HepG2 (cell line): ENCODE data around the gene TRAK1. TPM values are rescaled to one million over a fixed set of nuclear protein-coding genes. Genes with fewer than 3 reads are reported as not detected.
A peak's percentile ranks its signal among the peaks of the same experiment; 100 is the strongest.

Source experiments
- ATAC-seq: fragments of 200-7000 bp; cut with Tn5 transposase; 3 replicates; pipeline ENCODE4 v1.9.1; 2020; ENCODE audit warnings: mild to moderate bottlenecking, moderate library complexity
- BruUV-seq: library from RNA; stranded (reverse); fragments of 400-500 nt; replicated peaks from 2 replicates; lab custom pipeline; 2021; lab: Mats Ljungman, UMichigan
- CTCF ChIA-PET: fragments of 300-600 bp; formaldehyde crosslinking; extraction: SDS; loops from one replicate; lab custom pipeline; 2021; ENCODE audit warnings: low total read pairs, inconsistent platforms, low intra/inter-chr PET ratio; lab: Yijun Ruan, JAX
- POLR2A ChIA-PET: fragments of 350-600 bp; sonication (Branson Sonifier 250); formaldehyde crosslinking; loops from one replicate; lab custom pipeline; 2020; ENCODE audit warnings: antibody characterized with exemption, inconsistent platforms; lab: Yijun Ruan, JAX
- DNase-seq: peaks from one replicate; pipeline ENCODE4 v3.0.0-alpha.2; 2015; ENCODE audit warnings: low spot score
- FAIRE-seq: peaks from 3 replicates; lab custom pipeline; 2011; peaks lifted over from hg19 to GRCh38; lab: Jason Lieb, UNC
- H2AFZ ChIP-seq: one replicate; pipeline ENCODE4 v1.6.1; 2011; ENCODE audit warnings: low read length, inconsistent platforms
- H3K27ac ChIP-seq: fragments of 300-600 bp; 3 replicates; pipeline ENCODE4 v1.8.0; 2011; ENCODE audit warnings: mixed run types, mild to moderate bottlenecking, mixed read lengths, low read length, inconsistent platforms; ENCODE audit not compliant: insufficient read depth; ENCODE audit errors: extremely low read length
- H3K27me3 ChIP-seq, 2 experiments: fragments of 200-600 bp in 1 of 2; 2 replicates in 1 of 2; 3 replicates in 1 of 2; pipeline versions ENCODE4 v1.6.0 to v1.8.0; 2011; ENCODE audit warnings: low read length in 2 of 2, mild to moderate bottlenecking in 2 of 2, moderate library complexity in 2 of 2, inconsistent platforms in 1 of 2; ENCODE audit not compliant: insufficient read depth in 2 of 2, control insufficient read depth in 1 of 2
- H3K36me3 ChIP-seq, 2 experiments: fragments of 200-600 bp in 1 of 2; replicated peaks in 1 of 2; 2 replicates in 1 of 2; 3 replicates in 1 of 2; pipeline versions ENCODE4 v1.5.1 to v1.8.0; 2011; ENCODE audit warnings: low read length in 2 of 2, inconsistent platforms in 1 of 2; ENCODE audit not compliant: insufficient read depth in 2 of 2, control insufficient read depth in 1 of 2
- H3K4me1 ChIP-seq: 2 replicates; pipeline ENCODE4 v1.5.1; 2012; ENCODE audit warnings: low read length, inconsistent platforms; ENCODE audit not compliant: insufficient read depth
- H3K4me2 ChIP-seq: 2 replicates; pipeline ENCODE4 v1.6.0; 2011; ENCODE audit warnings: low read depth, low read length, inconsistent platforms
- H3K4me3 ChIP-seq, 3 experiments: fragments of 200-600 bp in 1 of 3; sonication (generic), shearing (Covaris generic) in 1 of 3; replicated peaks in 1 of 3; 2 replicates each; pipeline ENCODE4 v1.5.1; 2011 to 2016; ENCODE audit warnings: low read length in 3 of 3, inconsistent platforms in 2 of 3, low read depth in 2 of 3, mild to moderate bottlenecking in 2 of 3, control low read depth in 1 of 3, mixed read lengths in 1 of 3; ENCODE audit not compliant: insufficient read depth in 1 of 3
- H3K79me2 ChIP-seq: one replicate; pipeline ENCODE4 v1.6.1; 2011; ENCODE audit warnings: low read length, inconsistent platforms; ENCODE audit not compliant: insufficient read depth
- H3K9ac ChIP-seq: 2 replicates; pipeline ENCODE4 v1.6.0; 2011; ENCODE audit warnings: mild to moderate bottlenecking, low read depth, low read length, inconsistent platforms; ENCODE audit not compliant: insufficient read depth
- H3K9me3 ChIP-seq: 2 replicates; pipeline ENCODE4 v1.5.1; 2012; ENCODE audit warnings: mild to moderate bottlenecking, low read length
- H4K20me1 ChIP-seq: 2 replicates; pipeline ENCODE4 v1.6.0; 2011; ENCODE audit warnings: inconsistent platforms, mild to moderate bottlenecking, low read length, moderate library complexity; ENCODE audit not compliant: insufficient read depth
- AGO1 ChIP-seq: fragments of 200-400 bp; formaldehyde crosslinking; IDR thresholded peaks from 2 replicates; pipeline ENCODE4 v1.6.1; 2017; ENCODE audit warnings: mild to moderate bottlenecking, low read depth, low read length, moderate library complexity; ENCODE audit not compliant: poor library complexity, severe bottlenecking
- CTCF ChIP-seq: sonication (generic); formaldehyde crosslinking; IDR thresholded peaks from 2 replicates; pipeline ENCODE4 v1.5.0; 2020; ENCODE audit warnings: mild to moderate bottlenecking, missing genetic modification reagents, moderate library complexity
- DNMT1 ChIP-seq: sonication (generic); formaldehyde crosslinking; IDR thresholded peaks from 2 replicates; pipeline ENCODE4 v1.5.1; 2020; ENCODE audit warnings: mild to moderate bottlenecking, missing genetic modification reagents
- FOSL2 ChIP-seq: sonication (generic); formaldehyde crosslinking; IDR thresholded peaks from 2 replicates; pipeline ENCODE4 v1.4.0; 2020; ENCODE audit warnings: missing genetic modification reagents
- GABPA ChIP-seq, 2 experiments: IDR thresholded peaks; 2 replicates each; pipeline ENCODE4 v1.6.1; 2011 to 2016; ENCODE audit warnings: low read depth in 2 of 2, low read length in 1 of 2, missing biosample characterization in 1 of 2, missing genetic modification characterization in 1 of 2
- HDAC6 ChIP-seq: fragments of 200-600 bp; sonication (generic); IDR thresholded peaks from 2 replicates; pipeline ENCODE4 v1.7.0; 2017; ENCODE audit warnings: mild to moderate bottlenecking, antibody characterized with exemption, low read length, low read depth
- KDM4B ChIP-seq: sonication (generic); formaldehyde crosslinking; IDR thresholded peaks from 2 replicates; pipeline ENCODE4 v1.4.0; 2020; ENCODE audit warnings: missing genetic modification reagents
- MED13 ChIP-seq: sonication (generic); formaldehyde crosslinking; IDR thresholded peaks from 2 replicates; pipeline ENCODE4 v1.5.0; 2020; ENCODE audit warnings: missing genetic modification reagents
- RAD21 ChIP-seq: fragments of 450-650 bp; formaldehyde crosslinking; IDR thresholded peaks from 2 replicates; pipeline ENCODE4 v1.5.0; 2020; ENCODE audit warnings: mild to moderate bottlenecking
- YEATS2 ChIP-seq: sonication (generic); formaldehyde crosslinking; IDR thresholded peaks from 2 replicates; pipeline ENCODE4 v1.4.0; 2020; ENCODE audit warnings: missing genetic modification reagents, borderline replicate concordance
- ZBTB40 ChIP-seq, 2 experiments: fragments of 450-650 bp in 1 of 2; sonication (generic) in 1 of 2; formaldehyde crosslinking in 1 of 2; IDR thresholded peaks; 2 replicates each; pipeline versions ENCODE4 v1.6.1 to v1.8.0; 2016 to 2022; ENCODE audit warnings: antibody characterized with exemption in 1 of 2, mild to moderate bottlenecking in 1 of 2, missing genetic modification reagents in 1 of 2
- ZNF775 ChIP-seq: sonication (generic); formaldehyde crosslinking; IDR thresholded peaks from 2 replicates; pipeline ENCODE4 v1.4.0; 2020; ENCODE audit warnings: missing genetic modification reagents, mild to moderate bottlenecking, moderate library complexity, borderline replicate concordance
- ZNF782 ChIP-seq: sonication (generic); formaldehyde crosslinking; IDR thresholded peaks from 2 replicates; pipeline ENCODE4 v1.4.0; 2020; ENCODE audit warnings: missing genetic modification reagents, mild to moderate bottlenecking, borderline replicate concordance
- WGBS: methylation state at CpG from one replicate; pipeline ENCODE4 v1.1.6; 2017; ENCODE audit warnings: low lambda C conversion rate; 5-methylcytosine and 5-hydroxymethylcytosine counted together
- in situ Hi-C: cut with HindIII; loops from 2 replicates; pipeline ENCODE4 v1.10.0; 2017; ENCODE audit warnings: low pct_unique_long_range_greater_than_20kb; ENCODE audit not compliant: extremely low pct_ligation_motif_present
- intact Hi-C: fragments of 100-400 bp; cut with micrococcal nuclease; formaldehyde crosslinking; loops from one replicate; pipeline ENCODE4 v1.10.0; 2022; ENCODE audit not compliant: unreplicated experiment
- polyA plus RNA-seq, 8 experiments: library from polyadenylated mRNA; depleted of rRNA in 3 of 8; stranded (reverse) in 7 of 8; unstranded in 1 of 8; fragments of >200 nt; fragmentation: Illumina TruSeq in 4 of 8; extraction: Trizol in 4 of 8; gene quantifications; 2 replicates each; pipeline versions ENCODE4 v1.2.1 to v1.2.3, GENCODE V29; 2011 to 2016; ENCODE audit warnings: low read depth in 4 of 8, missing spikeins in 1 of 8, mixed read lengths in 1 of 8; ENCODE audit not compliant: insufficient read depth in 1 of 8
- total RNA-seq, 5 experiments: library from RNA; depleted of rRNA; stranded (reverse); fragments of >200 nt; fragmentation: Illumina TruSeq; extraction: Trizol; gene quantifications; 2 replicates each; pipeline ENCODE4 v1.2.3, GENCODE V29; 2016; ENCODE audit warnings: low read depth in 1 of 5

The TRAK1 gene
- total and polyA plus RNA-seq, 2 of the 13 experiments (the other 11 are each of a cell fraction or from before 2014, with no cell fraction given): 20.5 to 46.6 TPM

GRCh38 chr3:42247576-42248027 lies 156.4 kb downstream of the TRAK1 start:
- FAIRE-seq: peak; percentile 91
- ChIA-PET CTCF (interaction anchor here (1.1 to 3.8 kb wide), 5 partner anchors 18 to 292 kb away, joined by 3 to 65 read pairs (median 5); no protein-coding TSS in a partner anchor), POLR2A (no interaction called here)
- Histone ChIP-seq H3K4me3 (0 out of 6 replicates have a peak overlapping the region, but pooled peaks of 1 of the 3 experiments have one; percentile 12), H3K9me3 (no peaks in the 10 kb centered on the region), H3K4me1 (no peaks in the 10 kb centered on the region), H3K4me2 (peak overlapping the region; percentile 60), H3K27me3 (peaks cover 0 to 22% of the 10 kb centered on the region in 2 experiments; a peak in 3 of 5 replicates), H3K9ac (no peak overlapping the region), H3K36me3 (no peaks in the 10 kb centered on the region), H3K79me2 (no peaks in the 10 kb centered on the region), H3K27ac (no peak overlapping the region), H4K20me1 (no peaks in the 10 kb centered on the region), H2AFZ (peak overlapping the region; percentile 2)
- peak; percentile 85 for ATAC-seq
- WGBS: 8% methylated on average over 8 of the region's 9 CpGs
- peak; percentile 59 for DNase-seq
- no TSS peak for BruUV-seq
- intact Hi-C loops: loop anchor here (1.0 to 5.0 kb wide), 3 partner anchors 196 to 585 kb away; no protein-coding TSS in a partner anchor
- in situ Hi-C loops: loop anchor here (5.0 to 25.0 kb wide), 2 partner anchors 195 to 590 kb away; no protein-coding TSS in a partner anchor
- no peak for TF ChIP-seq MED13 (CRISPR knock-in tag)
- TF ChIP-seq KDM4B (CRISPR knock-in tag): no peak
- TF ChIP-seq AGO1: no peak
- TF ChIP-seq YEATS2 (CRISPR knock-in tag): no peak
- 0 out of 2 replicates have a peak, but pooled peaks have one; percentile 33 for TF ChIP-seq ZNF782 (CRISPR knock-in tag)
- TF ChIP-seq GABPA (IDR thresholded peaks at IDR 0.05; ENCODE audit: low read depth, low read length): no peak
- no peak for TF ChIP-seq GABPA (CRISPR knock-in tag; IDR thresholded peaks at IDR 0.05; ENCODE audit: low read depth)
- 0 out of 2 replicates have a peak, but pooled peaks have one; percentile 54 for TF ChIP-seq DNMT1
- no peak for TF ChIP-seq ZBTB40 (IDR thresholded peaks at IDR 0.05)
- TF ChIP-seq ZBTB40 (CRISPR knock-in tag; IDR thresholded peaks at IDR 0.05): no peak
- no peak for TF ChIP-seq FOSL2
- TF ChIP-seq CTCF: peak; percentile 82
- TF ChIP-seq ZNF775 (CRISPR knock-in tag): no peak
- peak; percentile 81 for TF ChIP-seq RAD21 (CRISPR knock-in tag)
- TF ChIP-seq HDAC6: no peak
